K562 (cell line): ENCODE data around the gene HIF1A. TPM values are rescaled to one million over a fixed set of nuclear protein-coding genes. Genes with fewer than 3 reads are reported as not detected.

ENCODE experiments used
- CTCF ChIP-seq, 3 experiments: IDR thresholded peaks in 2 of 3; conservative IDR thresholded peaks in 1 of 3; 2 replicates each; pipeline ENCODE4 v1.5.1; 2011 to 2012; ENCODE audit warnings: low read length in 3 of 3, mild to moderate bottlenecking in 3 of 3, control low read depth in 2 of 3, improper control_type of control experiment in 1 of 3, inconsistent platforms in 1 of 3, low read depth in 1 of 3, mixed read lengths in 1 of 3, moderate library complexity in 1 of 3; ENCODE audit not compliant: insufficient read depth in 2 of 3
- EP400 ChIP-seq: fragments of 450-650 bp; IDR thresholded peaks from 2 replicates; pipeline ENCODE4 v1.6.1; 2017; ENCODE audit warnings: antibody characterized with exemption, mild to moderate bottlenecking, moderate library complexity
- EWSR1 ChIP-seq: fragments of 450-650 bp; IDR thresholded peaks from 2 replicates; pipeline ENCODE4 v1.6.1; 2018; ENCODE audit warnings: borderline replicate concordance, mild to moderate bottlenecking, low read depth, moderate library complexity; ENCODE audit not compliant: partially characterized antibody
- FOXM1 ChIP-seq, 2 experiments: fragments of 450-650 bp in 1 of 2; sonication (generic) in 1 of 2; formaldehyde crosslinking in 1 of 2; IDR thresholded peaks; 2 replicates each; pipeline versions ENCODE4 v1.6.1 to v1.9.0; 2017 to 2022; ENCODE audit warnings: low read depth in 2 of 2, mild to moderate bottlenecking in 2 of 2, missing genetic modification reagents in 1 of 2, moderate library complexity in 1 of 2
- GTF2F1 ChIP-seq: IDR thresholded peaks from 2 replicates; pipeline ENCODE4 v1.6.1; 2011; ENCODE audit warnings: low read depth, low read length, improper control_type of control experiment
- HDAC2 ChIP-seq: fragments of 450-650 bp; IDR thresholded peaks from 2 replicates; pipeline ENCODE4 v1.6.1; 2016; ENCODE audit warnings: mild to moderate bottlenecking
- HMG20A ChIP-seq: fragments of 450-650 bp; formaldehyde crosslinking; conservative IDR thresholded peaks from 2 replicates; pipeline ENCODE4 v1.4.0; 2020; ENCODE audit warnings: mild to moderate bottlenecking, mixed read lengths
- HNRNPL ChIP-seq: fragments of 200-400 bp; formaldehyde crosslinking; IDR thresholded peaks from 2 replicates; pipeline ENCODE4 v1.6.1; 2017; ENCODE audit warnings: low read depth, mild to moderate bottlenecking, low read length
- KDM4B ChIP-seq, 2 experiments: fragments of 450-650 bp in 1 of 2; sonication (generic) in 1 of 2; IDR thresholded peaks; 2 replicates each; pipeline ENCODE4 v1.6.1; 2016 to 2017; ENCODE audit warnings: borderline replicate concordance in 2 of 2, antibody characterized with exemption in 1 of 2, low read depth in 1 of 2, mild to moderate bottlenecking in 1 of 2
- KDM5B ChIP-seq: fragments of 200-600 bp; sonication (generic); IDR thresholded peaks from 2 replicates; pipeline ENCODE4 v1.6.1; 2012; ENCODE audit warnings: low read depth, mild to moderate bottlenecking, moderate library complexity, low read length, control low read depth, inconsistent platforms; ENCODE audit not compliant: insufficient replicate concordance
- MBD2 ChIP-seq: sonication (generic); IDR thresholded peaks from 2 replicates; pipeline ENCODE4 v1.6.1; 2016; ENCODE audit warnings: low read depth, borderline replicate concordance
- MTA3 ChIP-seq: fragments of 450-650 bp; formaldehyde crosslinking; IDR thresholded peaks from 2 replicates; pipeline ENCODE4 v1.6.1; 2017; ENCODE audit warnings: mild to moderate bottlenecking, borderline replicate concordance
- NFYB ChIP-seq: IDR thresholded peaks from 2 replicates; pipeline ENCODE4 v1.6.1; 2011; ENCODE audit warnings: mild to moderate bottlenecking, moderate library complexity; ENCODE audit not compliant: insufficient read length; ENCODE audit errors: extremely low read depth
- SP1 ChIP-seq: sonication (generic); formaldehyde crosslinking; IDR thresholded peaks from 2 replicates; pipeline ENCODE4 v1.8.1; 2022; ENCODE audit warnings: mild to moderate bottlenecking, missing genetic modification reagents
- TBL1XR1 ChIP-seq, 2 experiments: IDR thresholded peaks; 2 replicates each; pipeline ENCODE4 v1.6.1; 2012; ENCODE audit warnings: improper control_type of control experiment in 2 of 2, low read length in 2 of 2, mild to moderate bottlenecking in 1 of 2
- ZNF785 ChIP-seq: fragments of 250-450 bp; sonication (Bioruptor Pico); IDR thresholded peaks from 2 replicates; pipeline ENCODE4 v1.4.0; 2020; ENCODE audit warnings: mild to moderate bottlenecking
- polyA plus RNA-seq, 8 experiments: library from polyadenylated mRNA; depleted of rRNA in 4 of 8; stranded (reverse) in 5 of 8; unstranded in 3 of 8; fragments of >200 nt; fragmentation: Nextera tagmentation in 2 of 8; fragmentation: Illumina TruSeq in 1 of 8; extraction: Ambion mirVana in 2 of 8; extraction: Trizol in 1 of 8; gene quantifications; 2 replicates each; pipeline versions ENCODE4 v1.2.1 to v1.2.3, GENCODE V29; 2011 to 2014; ENCODE audit warnings: inconsistent platforms in 1 of 8, missing spikeins in 1 of 8
- total RNA-seq, 7 experiments: library from RNA; depleted of rRNA in 6 of 7; stranded (reverse); fragments of >200 nt in 6 of 7; fragmentation: Illumina TruSeq in 2 of 7; extraction: Trizol in 2 of 7; gene quantifications; 2 replicates each; pipeline versions ENCODE4 v1.2.1 to v1.2.3, GENCODE V29; 2011 to 2021; ENCODE audit warnings: low replicate concordance in 1 of 7

The HIF1A gene
- total and polyA plus RNA-seq, 9 of the 15 experiments (the other 6 are each of a cell fraction or from before 2014, with no cell fraction given) = 5.9 to 35.3 (median 24.2) TPM

DNA sequence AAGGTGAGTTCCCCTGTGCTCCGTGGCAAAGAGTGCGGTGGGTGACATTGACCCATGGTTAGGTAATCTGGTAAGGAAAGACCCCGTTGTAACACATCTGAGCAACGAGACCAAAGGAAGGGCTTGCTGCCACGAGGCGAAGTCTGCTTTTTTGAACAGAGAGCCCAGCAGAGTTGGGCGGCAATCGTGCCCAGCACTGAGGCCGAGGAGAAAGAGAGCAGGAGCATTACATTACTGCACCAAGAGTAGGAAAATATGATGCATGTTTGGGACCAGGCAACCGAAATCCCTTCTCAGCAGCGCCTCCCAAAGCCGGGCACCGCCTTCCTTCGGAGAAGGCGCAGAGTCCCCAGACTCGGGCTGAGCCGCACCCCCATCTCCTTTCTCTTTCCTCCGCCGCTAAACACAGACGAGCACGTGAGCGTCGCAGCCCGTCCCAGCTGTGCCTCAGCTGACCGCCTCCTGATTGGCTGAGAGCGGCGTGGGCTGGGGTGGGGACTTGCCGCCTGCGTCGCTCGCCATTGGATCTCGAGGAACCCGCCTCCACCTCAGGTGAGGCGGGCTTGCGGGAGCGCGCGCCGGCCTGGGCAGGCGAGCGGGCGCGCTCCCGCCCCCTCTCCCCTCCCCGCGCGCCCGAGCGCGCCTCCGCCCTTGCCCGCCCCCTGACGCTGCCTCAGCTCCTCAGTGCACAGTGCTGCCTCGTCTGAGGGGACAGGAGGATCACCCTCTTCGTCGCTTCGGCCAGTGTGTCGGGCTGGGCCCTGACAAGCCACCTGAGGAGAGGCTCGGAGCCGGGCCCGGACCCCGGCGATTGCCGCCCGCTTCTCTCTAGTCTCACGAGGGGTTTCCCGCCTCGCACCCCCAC is at the start of gene HIF1A (continued):
- TF ChIP-seq CTCF (IDR thresholded peaks at IDR 0.05 in 2 of 3, conservative IDR thresholded peaks at IDR 0.05 in 1 of 3; ENCODE audit: insufficient read depth in 2 of 3, low read depth in 1 of 3, low read length in 3 of 3) (no peak; a peak in 1 of 6 replicates), EWSR1 (no peak), MBD2 (peak; percentile 75; the same call in 1 of the 2 replicates), HDAC2 (0 out of 2 replicates have a peak, but pooled peaks have one; percentile 50), FOXM1 (IDR thresholded peaks at IDR 0.05; ENCODE audit: low read depth) (no peak), FOXM1 (CRISPR knock-in tag; IDR thresholded peaks at IDR 0.05; ENCODE audit: low read depth) (no peak), KDM4B (IDR thresholded peaks at IDR 0.05; ENCODE audit: borderline replicate concordance in 2 of 2, low read depth in 1 of 2) (0 out of 4 replicates have a peak, but pooled peaks of 1 of the 2 experiments have one; percentile 28), GTF2F1 (peak; percentile 81; the same call in 1 of the 2 replicates), HMG20A (no peak), SP1 (CRISPR knock-in tag) (0 out of 2 replicates have a peak, but pooled peaks have one; percentile 36), ZNF785 (CRISPR knock-in tag) (no peak), EP400 (peak; percentile 7; the same call in 1 of the 2 replicates), MTA3 (0 out of 2 replicates have a peak, but pooled peaks have one; percentile 7), TBL1XR1 (IDR thresholded peaks at IDR 0.05; ENCODE audit: low read length in 2 of 2) (0 out of 4 replicates have a peak, but pooled peaks of 1 of the 2 experiments have one; percentile 11), HNRNPL (no peak), NFYB (peak; percentile 61), KDM5B (peak; percentile 78)
